ENCODE measurements around the gene L3MBTL2. TPM values are rescaled to one million over a fixed set of nuclear protein-coding genes. Genes with fewer than 3 reads are reported as not detected.
"Not testable (repeated sequence)": the region's sequence is repeated elsewhere in the genome, so short reads cannot be mapped to it uniquely, and the experiment has no call there.

The L3MBTL2 gene
- total RNA-seq, 1 donor from 2014 or later, result 51.9 TPM

- no peak for DNase-seq (ENCODE audit: low spot score)
- Mint-ChIP-seq H3K9me3 (no peaks in the 10 kb centered on the region), H3K27ac (no peak overlapping the region), H3K27me3 (ENCODE audit: insufficient read depth) (no peaks in the 10 kb centered on the region), H3K4me3 (no peak overlapping the region), H3K4me1 (ENCODE audit: low read depth) (no peaks in the 10 kb centered on the region), H3K36me3 (ENCODE audit: low read depth) (peaks cover 34% of the 10 kb centered on the region)
- intact Hi-C loops (cut with micrococcal nuclease), result no loop called here
These were observed 47.3 kb downstream of the L3MBTL2 start for GRCh38 chr22:41252365-41252764.

GRCh38 chr22:41254230-41254629 is 49.1 kb downstream of the L3MBTL2 start:
- DNase-seq (ENCODE audit: low spot score), result no peak
- Mint-ChIP-seq H3K36me3 (ENCODE audit: low read depth) (peaks cover 36% of the 10 kb centered on the region), H3K4me1 (ENCODE audit: low read depth) (no peaks in the 10 kb centered on the region), H3K27ac (no peak overlapping the region), H3K9me3 (no peaks in the 10 kb centered on the region), H3K27me3 (ENCODE audit: insufficient read depth) (no peaks in the 10 kb centered on the region), H3K4me3 (no peak overlapping the region)
- intact Hi-C loops (cut with micrococcal nuclease), result no loop called here

GRCh38 chr22:41256254-41257253 is 51.4 kb downstream of the L3MBTL2 start:
- Mint-ChIP-seq H3K27ac (no peak overlapping the region), H3K27me3 (ENCODE audit: insufficient read depth) (no peaks in the 10 kb centered on the region), H3K4me1 (ENCODE audit: low read depth) (no peaks in the 10 kb centered on the region), H3K9me3 (no peaks in the 10 kb centered on the region), H3K36me3 (ENCODE audit: low read depth) (peaks cover 24% of the 10 kb centered on the region), H3K4me3 (no peak overlapping the region)
- DNase-seq (ENCODE audit: low spot score), result no peak
- intact Hi-C loops (cut with micrococcal nuclease), result no loop called here

DNA sequence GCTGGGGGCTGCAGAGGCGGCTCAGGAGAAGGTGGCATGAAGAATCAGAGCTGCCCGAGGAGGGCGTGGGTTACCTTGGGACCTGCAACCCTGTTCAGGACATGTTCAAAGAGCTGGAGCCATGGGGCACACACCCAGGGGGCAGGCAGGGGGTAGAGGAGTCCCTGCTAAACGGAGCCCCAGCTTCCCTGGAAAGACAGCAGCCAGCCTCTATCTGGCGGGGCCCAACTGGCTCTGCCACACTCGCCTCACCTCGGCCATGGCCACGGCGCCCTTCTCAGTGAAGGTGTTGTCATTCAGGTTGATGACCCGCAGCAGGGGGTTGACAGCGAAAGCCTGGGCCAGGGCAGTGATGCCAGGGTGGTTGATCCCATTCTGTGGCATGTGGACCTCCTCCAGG is 52.6 kb downstream of the L3MBTL2 start:
- no peak for DNase-seq (ENCODE audit: low spot score)
- Mint-ChIP-seq H3K27me3 (ENCODE audit: insufficient read depth) (no peaks in the 10 kb centered on the region), H3K36me3 (ENCODE audit: low read depth) (peaks cover 24% of the 10 kb centered on the region), H3K27ac (no peak overlapping the region), H3K9me3 (no peaks in the 10 kb centered on the region), H3K4me3 (no peak overlapping the region), H3K4me1 (ENCODE audit: low read depth) (no peaks in the 10 kb centered on the region)
- intact Hi-C loops (cut with micrococcal nuclease), result no loop called here

DNA sequence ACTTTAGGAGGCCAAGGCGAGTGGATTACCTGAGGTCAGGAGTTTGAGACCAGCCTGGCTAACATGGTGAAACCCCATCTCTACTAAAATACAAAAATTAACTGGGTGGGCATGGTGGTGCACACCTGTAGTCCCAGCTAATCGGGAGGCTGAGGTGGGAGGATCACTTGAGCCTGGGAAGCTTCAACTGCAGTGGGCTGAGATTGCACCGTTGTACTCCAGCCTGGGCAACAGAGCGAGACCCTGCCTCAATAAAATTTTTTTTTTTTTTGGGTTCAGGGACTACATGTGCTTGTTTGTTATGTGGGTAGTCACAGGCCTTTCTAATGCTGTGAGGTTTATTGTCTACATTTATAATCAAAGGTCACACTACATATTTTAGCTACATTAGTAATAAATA is 54.6 kb downstream of the L3MBTL2 start:
- peaks cover 24% of the 10 kb centered on the region for H3K36me3 Mint-ChIP-seq (ENCODE audit: low read depth)
- not testable (repeated sequence) for H3K9me3 Mint-ChIP-seq; DNase-seq (ENCODE audit: low spot score)

GRCh38 chr22:41260871-41261270 is 55.8 kb downstream of the L3MBTL2 start:
- Mint-ChIP-seq H3K36me3 (ENCODE audit: low read depth) (peaks cover 31% of the 10 kb centered on the region), H3K4me3 (no peak overlapping the region), H3K9me3 (no peaks in the 10 kb centered on the region), H3K27ac (no peak overlapping the region), H3K4me1 (ENCODE audit: low read depth) (no peaks in the 10 kb centered on the region), H3K27me3 (ENCODE audit: insufficient read depth) (no peaks in the 10 kb centered on the region)
- no peak for DNase-seq (ENCODE audit: low spot score)
- intact Hi-C loops (cut with micrococcal nuclease), result no loop called here

More for the DNA sequence above, 54.6 kb downstream of the L3MBTL2 start:
- H3K4me1 Mint-ChIP-seq (ENCODE audit: low read depth); H3K4me3 Mint-ChIP-seq; H3K27ac Mint-ChIP-seq; intact Hi-C loops (cut with micrococcal nuclease); H3K27me3 Mint-ChIP-seq (ENCODE audit: insufficient read depth): not testable (repeated sequence)

GRCh38 chr22:41261541-41262249 is 56.6 kb downstream of the L3MBTL2 start:
- no peak overlapping the region for H3K4me3 Mint-ChIP-seq
- no peaks in the 10 kb centered on the region for H3K27me3 Mint-ChIP-seq (ENCODE audit: insufficient read depth)
- H3K27ac Mint-ChIP-seq, result no peak overlapping the region
- no peak for DNase-seq (ENCODE audit: low spot score)
- intact Hi-C loops (cut with micrococcal nuclease), result no loop called here
- H3K9me3 Mint-ChIP-seq, result no peaks in the 10 kb centered on the region
- H3K4me1 Mint-ChIP-seq (ENCODE audit: low read depth), result no peaks in the 10 kb centered on the region
- peaks cover 31% of the 10 kb centered on the region for H3K36me3 Mint-ChIP-seq (ENCODE audit: low read depth)

GRCh38 chr22:41262250-41262765 is 57.2 kb downstream of the L3MBTL2 start:
- H3K27ac Mint-ChIP-seq, result no peak overlapping the region
- H3K36me3 Mint-ChIP-seq (ENCODE audit: low read depth), result peaks cover 28% of the 10 kb centered on the region
- no peak for DNase-seq (ENCODE audit: low spot score)
- intact Hi-C loops (cut with micrococcal nuclease), result no loop called here
- H3K4me3 Mint-ChIP-seq, result no peak overlapping the region
- H3K9me3 Mint-ChIP-seq, result no peaks in the 10 kb centered on the region
- H3K27me3 Mint-ChIP-seq (ENCODE audit: insufficient read depth), result no peaks in the 10 kb centered on the region
- H3K4me1 Mint-ChIP-seq (ENCODE audit: low read depth), result no peaks in the 10 kb centered on the region

GRCh38 chr22:41263704-41264103 is 58.6 kb downstream of the L3MBTL2 start:
- Mint-ChIP-seq H3K36me3 (ENCODE audit: low read depth) (peaks cover 31% of the 10 kb centered on the region), H3K27me3 (ENCODE audit: insufficient read depth) (no peaks in the 10 kb centered on the region), H3K4me3 (no peak overlapping the region), H3K4me1 (ENCODE audit: low read depth) (no peaks in the 10 kb centered on the region), H3K9me3 (no peaks in the 10 kb centered on the region), H3K27ac (no peak overlapping the region)
- intact Hi-C loops (cut with micrococcal nuclease), result no loop called here
- no peak for DNase-seq (ENCODE audit: low spot score)

DNA sequence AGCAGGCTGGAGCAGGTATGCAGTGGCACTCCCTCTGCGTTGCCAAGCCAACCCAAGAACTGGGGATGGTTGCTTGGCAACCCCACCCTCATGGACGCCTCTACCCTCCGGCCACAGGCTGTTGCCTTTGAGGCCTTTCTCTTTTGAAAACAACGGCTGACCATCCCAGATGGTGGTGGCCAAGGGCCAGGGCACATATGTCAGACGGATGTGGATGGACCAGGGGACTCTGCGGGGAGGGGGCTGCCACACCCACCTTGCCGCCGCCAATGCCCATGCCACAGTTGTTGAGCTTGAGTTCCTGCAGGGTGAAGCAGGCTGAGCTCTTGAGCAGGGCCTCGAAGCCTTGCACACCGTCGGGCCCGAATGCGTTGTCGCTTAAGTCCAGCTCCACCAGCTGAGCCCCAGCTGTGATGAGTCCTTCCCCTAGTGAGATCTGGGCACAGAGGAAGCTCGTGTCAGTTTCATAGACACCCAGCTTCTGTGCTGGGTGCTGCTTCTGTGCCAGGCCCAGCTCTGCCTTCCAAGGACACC is 59.4 kb downstream of the L3MBTL2 start:
- DNase-seq (ENCODE audit: low spot score), result no peak
- H3K27ac Mint-ChIP-seq, result no peak overlapping the region
- H3K4me3 Mint-ChIP-seq, result no peak overlapping the region
- intact Hi-C loops (cut with micrococcal nuclease), result no loop called here
- no peaks in the 10 kb centered on the region for H3K27me3 Mint-ChIP-seq (ENCODE audit: insufficient read depth)
- H3K4me1 Mint-ChIP-seq (ENCODE audit: low read depth), result no peaks in the 10 kb centered on the region
- H3K36me3 Mint-ChIP-seq (ENCODE audit: low read depth), result peaks cover 31% of the 10 kb centered on the region
- H3K9me3 Mint-ChIP-seq, result no peaks in the 10 kb centered on the region

DNA sequence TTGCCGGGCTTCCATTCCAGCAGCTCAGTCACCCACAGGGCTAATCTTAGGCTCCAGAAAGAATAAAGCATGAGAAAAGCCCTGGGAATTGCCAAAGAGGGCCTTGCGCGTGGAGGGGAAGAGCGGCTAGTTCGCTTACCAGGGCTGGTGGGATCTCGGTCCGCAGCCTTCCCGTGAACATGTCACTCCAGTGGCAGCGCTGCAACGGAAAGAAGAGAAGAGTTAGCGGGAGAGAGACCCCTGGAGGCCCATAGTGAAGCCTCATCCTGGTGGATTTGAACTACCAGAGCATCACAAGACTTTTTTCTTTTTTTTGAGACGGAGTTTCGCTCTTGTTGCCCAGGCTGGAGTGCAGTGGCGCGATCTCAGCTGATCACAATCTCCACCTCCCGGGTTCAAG is 62.8 kb downstream of the L3MBTL2 start:
- H3K9me3 Mint-ChIP-seq, result no peaks in the 10 kb centered on the region
- H3K4me1 Mint-ChIP-seq (ENCODE audit: low read depth), result no peaks in the 10 kb centered on the region
- intact Hi-C loops (cut with micrococcal nuclease), result no loop called here
- no peak overlapping the region for H3K27ac Mint-ChIP-seq
- no peak overlapping the region for H3K4me3 Mint-ChIP-seq
- DNase-seq (ENCODE audit: low spot score), result no peak
- H3K27me3 Mint-ChIP-seq (ENCODE audit: insufficient read depth), result no peaks in the 10 kb centered on the region
- H3K36me3 Mint-ChIP-seq (ENCODE audit: low read depth), result peaks cover 35% of the 10 kb centered on the region

DNA sequence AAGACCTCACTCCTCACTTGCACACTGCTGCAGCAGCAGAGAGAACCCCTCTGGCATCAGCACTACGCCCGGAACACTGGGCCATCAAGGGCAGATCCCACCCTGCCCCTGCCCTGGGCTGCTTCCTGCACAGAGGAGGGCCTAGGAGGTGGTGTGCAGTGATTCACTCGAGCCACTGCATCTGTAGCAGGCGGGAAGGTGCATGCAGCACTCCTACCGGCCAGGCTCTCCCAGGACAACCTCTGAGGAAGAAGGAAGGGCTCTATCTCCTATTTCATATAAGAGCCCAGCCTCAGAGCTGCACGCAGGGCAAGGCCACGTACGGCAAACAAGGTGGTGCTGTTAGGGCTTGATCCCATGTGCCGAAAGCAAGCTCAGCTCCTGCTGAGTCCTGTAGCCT is 66.7 kb downstream of the L3MBTL2 start:
- no peaks in the 10 kb centered on the region for H3K27me3 Mint-ChIP-seq (ENCODE audit: insufficient read depth)
- H3K27ac Mint-ChIP-seq, result no peak overlapping the region
- no peaks in the 10 kb centered on the region for H3K4me1 Mint-ChIP-seq (ENCODE audit: low read depth)
- no peaks in the 10 kb centered on the region for H3K9me3 Mint-ChIP-seq
- H3K4me3 Mint-ChIP-seq, result no peak overlapping the region
- DNase-seq (ENCODE audit: low spot score), result no peak
- intact Hi-C loops (cut with micrococcal nuclease), result no loop called here
- peaks cover 41% of the 10 kb centered on the region for H3K36me3 Mint-ChIP-seq (ENCODE audit: low read depth)

GRCh38 chr22:41273128-41273527 is 68.0 kb downstream of the L3MBTL2 start:
- no peaks in the 10 kb centered on the region for H3K9me3 Mint-ChIP-seq
- H3K36me3 Mint-ChIP-seq (ENCODE audit: low read depth), result peaks cover 47% of the 10 kb centered on the region
- intact Hi-C loops (cut with micrococcal nuclease), result no loop called here

More at GRCh38 chr22:41273128-41273527, 68.0 kb downstream of the L3MBTL2 start:
- Mint-ChIP-seq H3K27ac (no peak overlapping the region), H3K4me1 (ENCODE audit: low read depth) (peaks cover 6% of the 10 kb centered on the region), H3K27me3 (ENCODE audit: insufficient read depth) (no peaks in the 10 kb centered on the region), H3K4me3 (no peak overlapping the region)
- no peak for DNase-seq (ENCODE audit: low spot score)

Measured in activated T-helper 1 cell treated with anti-CD3 and anti-CD28 coated beads, Interleukin-12 subunit alpha, Interleukin-12 subunit beta, Interleukin-2, Interleukin-4 antibody, amounts not matched to agents 30 ng/mL and 10 ng/mL and 1 ng/mL, durations not matched to agents 14 hours and 24 hours and 36 hours (primary cell).